Activated naive CD4-positive, alpha-beta T cell treated with anti-CD3 and anti-CD28 coated beads, Interleukin-2, amount 50 U/mL, for 24 hours (primary cell): ENCODE data around the gene CACYBP.

ENCODE experiments used
- H3K27ac Mint-ChIP-seq: one replicate; pipeline ENCODE4 v1.8.0; 2021; ENCODE audit warnings: mild to moderate bottlenecking, mixed read lengths
- H3K27me3 Mint-ChIP-seq: one replicate; pipeline ENCODE4 v1.8.0; 2021; ENCODE audit warnings: mixed read lengths
- H3K36me3 Mint-ChIP-seq: one replicate; pipeline ENCODE4 v1.8.0; 2021; ENCODE audit warnings: mixed read lengths
- H3K4me1 Mint-ChIP-seq: one replicate; pipeline ENCODE4 v1.8.0; 2021; ENCODE audit warnings: mixed read lengths
- H3K4me3 Mint-ChIP-seq: one replicate; pipeline ENCODE4 v1.8.0; 2021; ENCODE audit warnings: mild to moderate bottlenecking, mixed read lengths
- H3K9me3 Mint-ChIP-seq: one replicate; pipeline ENCODE4 v1.8.0; 2021; ENCODE audit warnings: mixed read lengths

The CACYBP gene, protein sequence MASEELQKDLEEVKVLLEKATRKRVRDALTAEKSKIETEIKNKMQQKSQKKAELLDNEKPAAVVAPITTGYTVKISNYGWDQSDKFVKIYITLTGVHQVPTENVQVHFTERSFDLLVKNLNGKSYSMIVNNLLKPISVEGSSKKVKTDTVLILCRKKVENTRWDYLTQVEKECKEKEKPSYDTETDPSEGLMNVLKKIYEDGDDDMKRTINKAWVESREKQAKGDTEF

GRCh38 chr1:174999936-175000696 lies at the start of gene CACYBP:
TSS of gene CACYBP (plus strand) at chr1:174999947. CDS start at chr1:175000181, 234 bp downstream.
- peaks cover 7% of the 10 kb centered on the region for H3K36me3 Mint-ChIP-seq
- no peaks in the 10 kb centered on the region for H3K27me3 Mint-ChIP-seq
- no peaks in the 10 kb centered on the region for H3K9me3 Mint-ChIP-seq
- H3K4me1 Mint-ChIP-seq: peaks cover 52% of the 10 kb centered on the region
- no peak within 1 kb of the TSS for H3K4me3 Mint-ChIP-seq
- peak within 1 kb of the TSS; percentile 93 for H3K27ac Mint-ChIP-seq

DNA sequence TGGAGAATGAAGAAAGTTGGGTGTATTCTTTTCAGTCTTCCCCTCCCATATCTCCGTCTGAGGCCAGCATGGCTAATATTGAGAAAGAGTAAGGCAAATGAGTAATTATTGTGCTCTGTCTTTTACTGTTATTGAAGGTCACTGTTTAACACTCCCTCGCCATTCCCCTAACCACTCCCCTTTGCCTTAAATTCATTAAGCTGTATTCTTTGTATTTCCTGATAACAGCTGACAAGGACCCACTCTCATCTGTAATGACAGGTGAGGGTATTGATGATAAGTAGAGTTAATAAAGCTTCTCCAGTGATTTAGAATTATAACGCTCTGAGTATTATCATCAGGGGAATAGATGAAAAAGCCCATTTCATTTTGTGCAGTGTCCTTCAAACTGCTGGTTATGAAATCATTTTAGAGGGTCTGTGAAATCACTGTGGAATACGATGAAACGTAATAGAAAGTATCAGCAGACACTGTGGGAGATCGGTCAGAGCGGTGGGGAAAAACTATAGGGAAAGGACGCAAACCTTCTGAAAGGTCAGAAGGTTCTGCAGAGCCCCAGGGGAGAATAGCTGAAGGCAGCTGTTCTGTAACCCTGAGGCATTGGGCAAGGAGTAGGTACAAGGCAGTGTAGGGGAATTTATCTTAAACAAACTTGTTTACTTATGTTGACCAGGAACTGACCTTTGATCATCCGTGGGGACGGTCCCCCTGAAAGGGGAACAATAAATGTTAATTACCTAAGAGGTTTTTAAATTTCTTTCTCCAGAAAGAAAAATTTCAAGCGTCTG lies 46.3 kb upstream of the CACYBP start:
- no peaks in the 10 kb centered on the region for H3K9me3 Mint-ChIP-seq
- peaks cover 2% of the 10 kb centered on the region for H3K36me3 Mint-ChIP-seq
- H3K27ac Mint-ChIP-seq: no peak overlapping the region
- H3K4me1 Mint-ChIP-seq: peaks cover 43% of the 10 kb centered on the region
- H3K27me3 Mint-ChIP-seq: no peaks in the 10 kb centered on the region
- H3K4me3 Mint-ChIP-seq: no peak overlapping the region

GRCh38 chr1:174954073-174954460 lies 45.7 kb upstream of the CACYBP start:
- H3K27me3 Mint-ChIP-seq: no peaks in the 10 kb centered on the region

DNA sequence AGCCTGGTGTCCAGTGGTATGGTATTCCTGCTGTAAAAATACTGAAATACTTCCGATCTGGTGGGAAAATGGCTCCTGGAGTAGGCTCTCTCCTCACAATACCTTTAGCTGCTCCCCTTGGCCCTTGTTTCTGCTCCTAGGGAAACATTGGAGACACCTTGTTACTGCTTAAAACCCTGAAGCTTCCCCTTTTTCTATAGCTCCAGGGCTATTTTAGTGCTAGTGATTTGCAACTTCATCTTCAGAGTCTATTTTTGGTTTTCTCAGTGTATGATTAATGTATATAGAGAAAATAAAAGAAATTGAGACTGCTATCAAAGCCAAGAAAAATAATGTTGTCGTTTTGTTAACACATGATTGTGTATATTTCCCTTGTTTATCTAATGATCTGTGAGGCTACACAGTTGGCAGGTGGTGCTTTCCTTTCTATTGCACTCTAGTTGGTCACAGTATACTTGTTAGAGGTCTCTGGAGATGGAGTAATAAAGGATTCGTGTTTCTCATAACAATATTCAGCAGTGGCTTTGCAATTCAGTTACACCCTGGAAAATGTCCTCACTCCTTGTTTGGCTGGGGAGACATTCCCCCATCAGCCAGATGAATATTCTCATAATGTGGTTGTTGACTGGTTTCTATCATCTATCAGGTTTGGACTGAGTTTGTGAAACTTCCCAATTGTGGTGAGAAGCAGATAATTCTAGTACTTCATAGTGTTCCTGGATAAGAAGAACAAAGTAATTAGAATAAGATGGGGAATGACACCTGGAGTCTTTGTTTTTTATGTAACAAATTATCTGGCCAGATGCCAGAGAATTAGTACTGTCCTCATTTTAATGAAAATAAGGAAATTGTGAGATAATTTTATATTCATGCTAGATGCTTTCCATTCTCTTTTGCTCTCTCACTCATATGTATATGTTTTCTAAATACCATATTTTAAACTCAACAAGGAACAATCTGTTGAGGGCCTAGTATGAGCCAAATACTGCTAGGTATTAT lies 44.8 kb upstream of the CACYBP start:
- peaks cover 45% of the 10 kb centered on the region for H3K4me1 Mint-ChIP-seq
- no peak overlapping the region for H3K4me3 Mint-ChIP-seq
- no peaks in the 10 kb centered on the region for H3K27me3 Mint-ChIP-seq
- no peak overlapping the region for H3K27ac Mint-ChIP-seq
- no peaks in the 10 kb centered on the region for H3K9me3 Mint-ChIP-seq
- peaks cover 4% of the 10 kb centered on the region for H3K36me3 Mint-ChIP-seq

More at GRCh38 chr1:174954073-174954460, 45.7 kb upstream of the CACYBP start:
- no peak overlapping the region for H3K4me3 Mint-ChIP-seq
- peaks cover 2% of the 10 kb centered on the region for H3K36me3 Mint-ChIP-seq
- H3K4me1 Mint-ChIP-seq: peaks cover 46% of the 10 kb centered on the region
- peak overlapping the region; percentile 46 for H3K27ac Mint-ChIP-seq
- H3K9me3 Mint-ChIP-seq: no peaks in the 10 kb centered on the region

DNA sequence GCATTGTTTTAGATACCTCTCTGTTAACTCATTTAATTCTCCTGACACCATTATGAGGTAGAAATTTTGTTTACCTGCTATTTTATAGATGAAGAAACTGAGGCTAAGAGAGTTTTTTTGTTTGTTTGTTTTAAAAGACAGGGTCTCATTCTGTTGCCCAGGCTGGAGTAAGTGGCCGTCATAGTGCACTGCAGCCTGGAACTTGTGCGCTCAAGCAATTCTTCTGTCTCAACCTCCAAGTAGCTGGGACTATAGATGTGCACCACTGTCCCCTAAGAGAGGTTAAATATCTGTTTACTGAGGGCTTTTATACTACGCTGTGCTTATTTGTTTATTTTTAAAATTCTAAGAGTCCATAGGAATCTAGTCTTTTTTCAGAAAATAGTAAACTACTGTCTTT lies 43.7 kb upstream of the CACYBP start:
- H3K4me3 Mint-ChIP-seq: no peak overlapping the region
- no peaks in the 10 kb centered on the region for H3K27me3 Mint-ChIP-seq

DNA sequence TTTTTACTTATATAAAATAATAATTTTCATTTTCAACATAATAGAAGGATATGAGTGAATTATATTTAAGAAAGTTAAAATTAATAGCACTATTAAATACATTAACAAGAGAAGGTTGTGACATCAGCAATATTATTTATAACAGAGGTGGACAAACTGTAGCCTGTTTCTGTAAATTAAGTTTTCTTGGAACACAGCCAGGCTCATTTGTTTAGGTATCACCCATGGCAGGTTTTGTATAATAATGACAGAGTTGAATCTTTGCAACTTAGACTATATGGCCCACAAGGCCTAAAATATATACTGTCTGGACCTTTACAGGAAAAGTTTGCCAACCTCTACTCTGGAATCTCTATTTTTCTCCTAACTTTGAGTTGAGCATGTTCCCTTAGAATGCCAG lies 42.8 kb upstream of the CACYBP start:
- Mint-ChIP-seq H3K9me3 (no peaks in the 10 kb centered on the region), H3K4me3 (no peak overlapping the region), H3K4me1 (peaks cover 42% of the 10 kb centered on the region), H3K27me3 (no peaks in the 10 kb centered on the region), H3K27ac (peak overlapping the region; percentile 55), H3K36me3 (peaks cover 4% of the 10 kb centered on the region)

More for the DNA sequence above, 43.7 kb upstream of the CACYBP start:
- Mint-ChIP-seq H3K27ac (no peak overlapping the region), H3K36me3 (peaks cover 4% of the 10 kb centered on the region), H3K9me3 (no peaks in the 10 kb centered on the region), H3K4me1 (peaks cover 43% of the 10 kb centered on the region)

DNA sequence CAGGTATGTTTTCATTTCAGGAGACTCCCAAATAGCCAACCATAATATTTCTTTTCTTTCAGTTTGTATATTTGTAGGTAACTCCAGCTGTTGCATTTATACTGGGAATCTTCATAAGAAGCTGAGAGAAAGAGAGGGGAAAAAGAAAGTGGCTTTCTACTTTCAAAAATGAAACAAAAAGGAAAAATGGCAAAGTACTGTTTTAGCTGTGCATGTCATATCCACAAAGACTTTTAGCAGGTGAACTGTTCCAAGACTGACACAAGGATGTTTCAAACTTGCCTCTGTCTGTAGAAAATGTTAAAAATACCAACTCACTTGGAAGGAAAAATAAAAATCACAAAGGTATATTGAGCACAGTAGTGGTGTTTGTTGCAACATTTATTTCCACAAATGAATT lies 41.9 kb upstream of the CACYBP start:
- H3K27me3 Mint-ChIP-seq: no peaks in the 10 kb centered on the region
- H3K36me3 Mint-ChIP-seq: peaks cover 4% of the 10 kb centered on the region
- H3K9me3 Mint-ChIP-seq: no peaks in the 10 kb centered on the region
- peak overlapping the region; percentile 74 for H3K27ac Mint-ChIP-seq
- peaks cover 42% of the 10 kb centered on the region for H3K4me1 Mint-ChIP-seq
- peak overlapping the region; percentile 66 for H3K4me3 Mint-ChIP-seq

- H3K27me3 Mint-ChIP-seq: no peaks in the 10 kb centered on the region
- peaks cover 4% of the 10 kb centered on the region for H3K36me3 Mint-ChIP-seq
- H3K9me3 Mint-ChIP-seq: no peaks in the 10 kb centered on the region
- peaks cover 43% of the 10 kb centered on the region for H3K4me1 Mint-ChIP-seq
- H3K4me3 Mint-ChIP-seq: no peak overlapping the region
- H3K27ac Mint-ChIP-seq: peak overlapping the region; percentile 72
Measured at GRCh38 chr1:174958396-174958795, 41.4 kb upstream of the CACYBP start.

GRCh38 chr1:174960362-174960761 lies 39.4 kb upstream of the CACYBP start:
- H3K36me3 Mint-ChIP-seq: peaks cover 4% of the 10 kb centered on the region
- H3K4me1 Mint-ChIP-seq: peaks cover 48% of the 10 kb centered on the region
- H3K27me3 Mint-ChIP-seq: no peaks in the 10 kb centered on the region
- no peaks in the 10 kb centered on the region for H3K9me3 Mint-ChIP-seq
- H3K4me3 Mint-ChIP-seq: no peak overlapping the region
- no peak overlapping the region for H3K27ac Mint-ChIP-seq

DNA sequence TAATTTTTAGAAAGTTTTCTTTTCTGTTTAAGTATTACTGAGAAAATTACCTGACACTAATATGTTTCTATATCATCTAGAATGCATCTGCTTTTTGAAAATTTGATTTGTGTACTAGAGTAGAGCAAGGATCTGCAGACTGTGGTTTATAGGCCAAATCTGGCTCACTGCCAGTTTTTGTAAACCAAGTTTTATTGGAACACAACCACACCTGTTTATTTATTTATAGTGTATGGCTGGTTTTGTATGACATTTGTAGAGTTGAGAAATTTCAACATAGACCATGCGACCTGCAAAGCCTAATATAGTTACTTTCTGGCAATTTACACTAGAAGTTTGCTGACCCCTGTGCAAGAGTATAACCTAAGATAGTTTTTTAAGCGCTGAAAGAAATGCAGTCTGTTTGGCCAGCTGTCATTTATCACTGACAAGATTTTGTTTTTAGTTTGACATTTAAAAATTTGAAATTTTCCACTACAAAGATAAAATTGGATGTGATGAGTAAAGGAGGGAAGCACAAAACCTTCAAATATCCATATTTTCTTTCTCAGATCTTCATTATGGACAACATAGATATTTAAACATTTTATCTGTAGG lies 36.1 kb upstream of the CACYBP start:
- Mint-ChIP-seq H3K4me1 (peaks cover 61% of the 10 kb centered on the region), H3K36me3 (peaks cover 2% of the 10 kb centered on the region), H3K9me3 (no peaks in the 10 kb centered on the region), H3K27me3 (no peaks in the 10 kb centered on the region), H3K27ac (peak overlapping the region; percentile 91), H3K4me3 (no peak overlapping the region)

- Mint-ChIP-seq H3K9me3 (no peaks in the 10 kb centered on the region), H3K27me3 (no peaks in the 10 kb centered on the region), H3K4me3 (peak overlapping the region; percentile 87), H3K4me1 (peaks cover 65% of the 10 kb centered on the region), H3K27ac (peak overlapping the region; percentile 91), H3K36me3 (peaks cover 2% of the 10 kb centered on the region)
Measured at GRCh38 chr1:174964261-174964971, 35.3 kb upstream of the CACYBP start.

GRCh38 chr1:174964972-174965361 lies 34.8 kb upstream of the CACYBP start:
- Mint-ChIP-seq H3K27me3 (no peaks in the 10 kb centered on the region), H3K36me3 (peaks cover 1% of the 10 kb centered on the region), H3K4me1 (peaks cover 68% of the 10 kb centered on the region), H3K27ac (peak overlapping the region; percentile 91), H3K9me3 (no peaks in the 10 kb centered on the region), H3K4me3 (peak overlapping the region; percentile 87)

GRCh38 chr1:174965362-174966007 lies 34.3 kb upstream of the CACYBP start:
- Mint-ChIP-seq H3K4me1 (peaks cover 72% of the 10 kb centered on the region), H3K27me3 (no peaks in the 10 kb centered on the region), H3K4me3 (peak overlapping the region; percentile 87), H3K27ac (peak overlapping the region; percentile 91), H3K36me3 (peaks cover 3% of the 10 kb centered on the region), H3K9me3 (no peaks in the 10 kb centered on the region)
